Spinal cord (tissue), 10 donors: ENCODE data around the gene SLC25A47. TPM values are rescaled to one million over a fixed set of nuclear protein-coding genes. Genes with fewer than 3 reads are reported as not detected.

Experiments
- DNase-seq, 6 donors: peaks; one replicate each; pipeline versions ENCODE4 v3.0.0 to v3.0.0-alpha.2; 2013 to 2015; ENCODE audit warnings: low spot score in 6 of 6, low read depth in 4 of 6
- H3K27ac ChIP-seq: one replicate; pipeline ENCODE4 v1.5.1; 2013; ENCODE audit warnings: low read depth, low read length, control low read depth
- H3K27me3 ChIP-seq: one replicate; pipeline ENCODE4 v1.6.1; 2013; ENCODE audit warnings: low read length; ENCODE audit not compliant: control insufficient read depth, insufficient read depth
- H3K36me3 ChIP-seq: one replicate; pipeline ENCODE4 v1.6.1; 2013; ENCODE audit warnings: low read length; ENCODE audit not compliant: control insufficient read depth, insufficient read depth
- H3K4me1 ChIP-seq: one replicate; pipeline ENCODE4 v1.6.1; 2013; ENCODE audit warnings: low read length; ENCODE audit not compliant: control insufficient read depth, insufficient read depth
- H3K4me3 ChIP-seq: one replicate; pipeline ENCODE4 v1.5.1; 2013; ENCODE audit warnings: low read depth, low read length, control low read depth
- H3K9me3 ChIP-seq: one replicate; pipeline ENCODE4 v1.6.1; 2013; ENCODE audit warnings: low read length; ENCODE audit not compliant: control insufficient read depth, insufficient read depth
- WGBS: methylation state at CpG from one replicate; pipeline ENCODE4 v1.1.5; 2013; ENCODE audit warnings: missing lambda C conversion rate; ENCODE audit not compliant: insufficient coverage; 5-methylcytosine and 5-hydroxymethylcytosine counted together
- polyA plus RNA-seq, 2 donors: library from polyadenylated mRNA; unstranded; fragments of 120-200 nt; gene quantifications; one replicate each; pipeline ENCODE4 v1.2.1, GENCODE V29; 2013; ENCODE audit not compliant: insufficient read length in 2 of 2
- total RNA-seq, 2 donors: library from RNA; depleted of rRNA in 1 of 2; stranded (reverse); fragments of 120-200 nt in 1 of 2; fragments of >200 nt in 1 of 2; gene quantifications; one replicate each; pipeline versions ENCODE4 v1.2.3 to v1.2.4, GENCODE V29; 2013 to 2014
- donor health status: healthy.

Gene SLC25A47
- total and polyA plus RNA-seq, 4 donors, result not detected

- no peaks in the 10 kb centered on the region for H3K9me3 ChIP-seq
- no peak for DNase-seq
- H3K36me3 ChIP-seq, result peaks cover 18% of the 10 kb centered on the region
- no peak overlapping the region for H3K4me3 ChIP-seq
- H3K4me1 ChIP-seq, result no peaks in the 10 kb centered on the region
- WGBS, result no CpG with 5 or more reads among the region's 2 CpGs
- no peak overlapping the region for H3K27ac ChIP-seq
- H3K27me3 ChIP-seq, result no peaks in the 10 kb centered on the region
Measured at GRCh38 chr14:100359111-100359510, 36.0 kb downstream of the SLC25A47 start.

- WGBS, result 91% methylated on average over 3 of the region's 4 CpGs
- no peak for DNase-seq
- no peaks in the 10 kb centered on the region for H3K9me3 ChIP-seq
- H3K4me3 ChIP-seq, result no peak overlapping the region
- H3K27ac ChIP-seq, result no peak overlapping the region
- H3K36me3 ChIP-seq, result peaks cover 15% of the 10 kb centered on the region
- H3K27me3 ChIP-seq, result no peaks in the 10 kb centered on the region
- no peaks in the 10 kb centered on the region for H3K4me1 ChIP-seq
Measured at GRCh38 chr14:100359881-100360280, 36.7 kb downstream of the SLC25A47 start.

- DNase-seq, result no peak
- peaks cover 25% of the 10 kb centered on the region for H3K36me3 ChIP-seq
- no peaks in the 10 kb centered on the region for H3K4me1 ChIP-seq
- WGBS, result 89% methylated on average over 2 of the region's 5 CpGs
- H3K27me3 ChIP-seq, result no peaks in the 10 kb centered on the region
- H3K27ac ChIP-seq, result no peak overlapping the region
- H3K4me3 ChIP-seq, result no peak overlapping the region
- no peaks in the 10 kb centered on the region for H3K9me3 ChIP-seq
Measured at GRCh38 chr14:100361626-100362025, 38.5 kb downstream of the SLC25A47 start.

- Histone ChIP-seq H3K4me1 (no peaks in the 10 kb centered on the region), H3K4me3 (no peak overlapping the region), H3K27me3 (no peaks in the 10 kb centered on the region), H3K27ac (no peak overlapping the region), H3K36me3 (peaks cover 25% of the 10 kb centered on the region), H3K9me3 (no peaks in the 10 kb centered on the region)
- WGBS, result no CpG with 5 or more reads among the region's 1 CpG
- peak in 2 of 6 donors; percentile 15 to 84 for DNase-seq
Measured at GRCh38 chr14:100362311-100362927, 39.3 kb downstream of the SLC25A47 start.

- H3K27ac ChIP-seq, result no peak overlapping the region
- H3K36me3 ChIP-seq, result peaks cover 24% of the 10 kb centered on the region
- no peak for DNase-seq
- no peak overlapping the region for H3K4me3 ChIP-seq
- no peaks in the 10 kb centered on the region for H3K4me1 ChIP-seq
- no CpG with 5 or more reads among the region's 2 CpGs for WGBS
- H3K9me3 ChIP-seq, result no peaks in the 10 kb centered on the region
- H3K27me3 ChIP-seq, result no peaks in the 10 kb centered on the region
Measured at GRCh38 chr14:100363053-100363452, 39.9 kb downstream of the SLC25A47 start.

GRCh38 chr14:100364403-100364802 is 41.3 kb downstream of the SLC25A47 start:
- WGBS, result no CpG with 5 or more reads among the region's 1 CpG

GRCh38 chr14:100365741-100366140 is 42.6 kb downstream of the SLC25A47 start:
- peaks cover 13% of the 10 kb centered on the region for H3K36me3 ChIP-seq
- H3K9me3 ChIP-seq, result no peaks in the 10 kb centered on the region
- no peak overlapping the region for H3K27ac ChIP-seq
- H3K4me1 ChIP-seq, result no peaks in the 10 kb centered on the region
- WGBS, result 86% methylated on average over 7 of the region's 7 CpGs
- no peak for DNase-seq
- no peaks in the 10 kb centered on the region for H3K27me3 ChIP-seq
- no peak overlapping the region for H3K4me3 ChIP-seq

More at GRCh38 chr14:100364403-100364802, 41.3 kb downstream of the SLC25A47 start:
- Histone ChIP-seq H3K4me1 (no peaks in the 10 kb centered on the region), H3K36me3 (peaks cover 20% of the 10 kb centered on the region), H3K27me3 (no peaks in the 10 kb centered on the region), H3K4me3 (no peak overlapping the region), H3K9me3 (no peaks in the 10 kb centered on the region), H3K27ac (no peak overlapping the region)
- no peak for DNase-seq

GRCh38 chr14:100369019-100369418 is 45.9 kb downstream of the SLC25A47 start:
- Histone ChIP-seq H3K27me3 (no peaks in the 10 kb centered on the region), H3K27ac (no peak overlapping the region), H3K9me3 (no peaks in the 10 kb centered on the region), H3K4me1 (no peaks in the 10 kb centered on the region), H3K36me3 (peaks cover 13% of the 10 kb centered on the region), H3K4me3 (no peak overlapping the region)
- DNase-seq, result no peak
- 96% methylated on average over 10 of the region's 13 CpGs for WGBS

- peaks cover 3% of the 10 kb centered on the region for H3K4me1 ChIP-seq
- H3K36me3 ChIP-seq, result peaks cover 11% of the 10 kb centered on the region
- no peaks in the 10 kb centered on the region for H3K9me3 ChIP-seq
- no peak overlapping the region for H3K27ac ChIP-seq
- no peaks in the 10 kb centered on the region for H3K27me3 ChIP-seq
- no peak for DNase-seq
- 100% methylated on average over 1 of the region's 4 CpGs for WGBS
- no peak overlapping the region for H3K4me3 ChIP-seq
Measured at GRCh38 chr14:100370003-100370402, 46.9 kb downstream of the SLC25A47 start.

GRCh38 chr14:100371773-100372172 is 48.6 kb downstream of the SLC25A47 start:
- Histone ChIP-seq H3K27ac (no peak overlapping the region), H3K9me3 (no peaks in the 10 kb centered on the region), H3K4me3 (no peak overlapping the region), H3K4me1 (peaks cover 12% of the 10 kb centered on the region), H3K36me3 (no peaks in the 10 kb centered on the region), H3K27me3 (no peaks in the 10 kb centered on the region)
- WGBS, result 74% methylated on average over 6 of the region's 6 CpGs
- no peak for DNase-seq
